GM13976 (cell line): ENCODE measurements around the gene PRKACA.

Source experiments
- DNase-seq: peaks from one replicate; pipeline ENCODE4 v3.0.0; 2012; ENCODE audit warnings: low spot score
- in situ Hi-C: fragments of 300-500 bp; cut with MboI; formaldehyde crosslinking; loops from one replicate; pipeline ENCODE4 v1.12.0; 2022; ENCODE audit warnings: low sequenced_read_pairs, mixed read lengths, inconsistent platforms; ENCODE audit not compliant: unreplicated experiment
- TF ChIP-seq, protein P1 (sequence below): IDR thresholded peaks from 2 replicates; pipeline ENCODE4 v1.5.1; 2012; ENCODE audit warnings: borderline replicate concordance, mild to moderate bottlenecking; ENCODE audit not compliant: insufficient read depth; ENCODE audit errors: extremely low read depth, missing control alignments, control extremely low read depth

PRKACA gene

DNA sequence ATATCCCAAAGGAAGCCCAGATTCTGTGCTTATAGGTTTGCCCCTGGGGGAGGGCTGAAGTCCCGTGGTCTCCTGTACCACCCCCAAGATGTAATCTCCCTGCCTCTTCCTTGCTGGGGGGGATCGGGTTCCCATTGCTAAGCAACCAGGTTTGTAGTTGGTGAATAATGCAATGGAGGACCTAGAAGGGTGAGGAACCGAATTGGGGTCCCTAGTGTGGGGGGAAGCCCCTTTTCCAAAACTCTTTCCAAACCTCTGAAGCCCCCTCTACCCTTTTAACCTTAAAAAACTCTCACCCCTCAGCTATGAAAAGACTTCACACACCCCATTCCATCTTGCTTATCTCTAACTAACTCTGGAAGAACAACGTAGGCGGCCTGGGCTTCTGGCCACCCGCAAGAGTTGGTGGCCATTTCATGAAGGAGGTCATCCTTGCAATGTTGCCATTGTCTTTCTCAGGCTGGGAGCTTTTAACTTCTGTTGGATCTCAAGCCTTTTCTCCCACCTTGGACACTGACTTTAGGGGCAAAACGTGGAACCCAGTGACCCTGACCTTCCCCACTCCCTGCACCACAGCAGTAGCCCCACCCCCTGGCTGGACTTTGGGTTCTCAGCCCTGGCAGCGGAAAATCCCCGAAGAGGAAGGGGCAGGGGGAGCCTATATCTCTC, 56.3 kb downstream of the PRKACA start:
- no peak for DNase-seq
- TF ChIP-seq, protein P1, sequence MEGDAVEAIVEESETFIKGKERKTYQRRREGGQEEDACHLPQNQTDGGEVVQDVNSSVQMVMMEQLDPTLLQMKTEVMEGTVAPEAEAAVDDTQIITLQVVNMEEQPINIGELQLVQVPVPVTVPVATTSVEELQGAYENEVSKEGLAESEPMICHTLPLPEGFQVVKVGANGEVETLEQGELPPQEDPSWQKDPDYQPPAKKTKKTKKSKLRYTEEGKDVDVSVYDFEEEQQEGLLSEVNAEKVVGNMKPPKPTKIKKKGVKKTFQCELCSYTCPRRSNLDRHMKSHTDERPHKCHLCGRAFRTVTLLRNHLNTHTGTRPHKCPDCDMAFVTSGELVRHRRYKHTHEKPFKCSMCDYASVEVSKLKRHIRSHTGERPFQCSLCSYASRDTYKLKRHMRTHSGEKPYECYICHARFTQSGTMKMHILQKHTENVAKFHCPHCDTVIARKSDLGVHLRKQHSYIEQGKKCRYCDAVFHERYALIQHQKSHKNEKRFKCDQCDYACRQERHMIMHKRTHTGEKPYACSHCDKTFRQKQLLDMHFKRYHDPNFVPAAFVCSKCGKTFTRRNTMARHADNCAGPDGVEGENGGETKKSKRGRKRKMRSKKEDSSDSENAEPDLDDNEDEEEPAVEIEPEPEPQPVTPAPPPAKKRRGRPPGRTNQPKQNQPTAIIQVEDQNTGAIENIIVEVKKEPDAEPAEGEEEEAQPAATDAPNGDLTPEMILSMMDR = no peak
- in situ Hi-C loops = loop anchor here (25.0 kb wide), 1 partner anchor 449 kb away; no protein-coding TSS in a partner anchor

DNA sequence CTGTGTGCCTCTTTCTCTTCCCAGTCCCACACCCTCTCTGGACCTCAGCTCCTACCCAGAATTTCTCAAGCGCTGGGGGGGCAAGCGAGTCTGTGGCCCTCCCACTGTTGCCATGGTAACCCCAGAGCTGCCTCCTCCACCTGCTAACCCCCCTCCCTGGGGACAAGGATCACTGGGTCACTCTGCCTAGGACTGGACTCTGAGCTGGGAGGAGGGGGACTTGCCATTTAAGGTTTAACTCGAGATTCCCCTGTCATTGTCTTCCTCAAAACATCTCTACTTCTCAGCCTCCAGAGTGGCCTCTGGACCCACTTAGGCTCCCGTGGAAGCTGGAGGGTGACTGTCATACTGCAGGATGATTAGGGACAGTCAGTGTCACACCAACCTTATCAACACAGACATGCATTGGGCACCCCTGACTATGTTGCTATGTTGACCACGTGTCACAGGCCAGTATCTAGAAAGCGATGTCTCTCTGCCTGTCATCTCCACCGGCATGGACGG, 57.9 kb downstream of the PRKACA start:
- DNase-seq = peak; percentile 11
- TF ChIP-seq, protein P1 = no peak
- in situ Hi-C loops = loop anchor here (25.0 kb wide), 1 partner anchor 447 kb away; no protein-coding TSS in a partner anchor

DNA sequence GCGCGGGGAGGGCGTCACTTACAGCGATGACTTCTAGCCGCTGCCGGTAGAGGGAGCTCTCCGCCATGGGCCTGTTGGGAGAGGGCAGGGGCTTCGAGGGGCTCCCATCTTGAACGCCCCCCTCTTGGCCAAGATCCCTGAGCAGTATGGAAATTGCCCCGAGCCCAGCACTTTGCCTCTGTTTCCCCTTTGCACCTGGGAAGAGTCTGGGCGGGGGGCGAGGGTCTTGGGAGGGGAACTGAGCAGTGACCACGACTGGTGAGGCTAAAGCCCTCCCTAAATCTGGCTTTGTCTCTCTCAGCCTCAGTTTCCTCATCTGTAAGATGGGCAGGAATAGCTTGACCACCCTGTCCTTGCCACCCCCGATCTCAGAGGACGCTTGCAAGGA, 58.5 kb downstream of the PRKACA start:
- peak; percentile 84 for DNase-seq
- in situ Hi-C loops = loop anchor here (25.0 kb wide), 1 partner anchor 447 kb away; no protein-coding TSS in a partner anchor
- TF ChIP-seq, protein P1 = peak; percentile 71

DNA sequence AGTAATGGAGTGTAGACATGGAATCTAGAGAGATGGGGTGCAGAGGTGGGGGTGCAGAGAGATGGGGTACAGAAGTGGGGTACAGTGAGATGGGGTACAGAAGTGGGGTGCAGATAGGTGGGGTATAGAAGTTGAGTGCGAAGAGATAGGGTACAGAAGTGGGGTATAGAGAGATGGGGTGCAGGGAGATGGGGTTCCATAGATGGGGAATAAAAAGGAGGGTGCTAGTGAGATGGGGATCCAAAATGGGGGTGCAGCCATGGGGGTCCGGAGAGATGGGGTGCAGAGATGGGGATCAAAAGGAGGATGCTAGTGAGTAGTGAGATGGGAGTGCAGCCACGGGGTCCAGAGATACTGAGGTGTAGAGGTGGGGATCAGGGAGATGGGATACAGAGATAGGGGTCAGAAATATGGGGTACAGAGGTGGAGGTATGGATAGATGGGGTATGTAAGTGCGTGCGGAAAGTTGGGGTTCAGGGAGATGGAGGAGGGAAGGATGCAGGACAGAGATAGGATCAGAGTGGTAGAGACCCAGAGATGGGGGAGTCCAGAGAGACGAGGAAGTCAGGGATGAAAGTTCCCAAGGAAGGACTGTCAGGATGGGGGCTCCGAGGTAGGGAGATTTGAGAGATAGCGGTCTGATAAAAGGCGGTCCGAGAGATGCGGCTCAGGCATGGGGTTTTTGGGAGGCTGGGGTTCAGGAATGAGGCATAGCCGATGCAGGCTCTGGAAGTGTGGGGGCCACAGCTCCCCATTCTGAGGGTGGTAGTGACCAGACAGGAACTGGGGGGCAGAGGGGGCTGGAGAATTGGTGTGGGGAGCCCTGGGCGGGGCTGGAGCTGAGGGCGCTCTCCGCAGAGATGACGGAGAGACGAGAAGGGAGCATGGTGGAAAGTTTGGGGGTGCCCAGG, 59.1 kb downstream of the PRKACA start:
- DNase-seq = peak; percentile 30
- in situ Hi-C loops = loop anchor here (25.0 kb wide), 1 partner anchor 446 kb away; no protein-coding TSS in a partner anchor
- TF ChIP-seq, protein P1 = no peak

DNA sequence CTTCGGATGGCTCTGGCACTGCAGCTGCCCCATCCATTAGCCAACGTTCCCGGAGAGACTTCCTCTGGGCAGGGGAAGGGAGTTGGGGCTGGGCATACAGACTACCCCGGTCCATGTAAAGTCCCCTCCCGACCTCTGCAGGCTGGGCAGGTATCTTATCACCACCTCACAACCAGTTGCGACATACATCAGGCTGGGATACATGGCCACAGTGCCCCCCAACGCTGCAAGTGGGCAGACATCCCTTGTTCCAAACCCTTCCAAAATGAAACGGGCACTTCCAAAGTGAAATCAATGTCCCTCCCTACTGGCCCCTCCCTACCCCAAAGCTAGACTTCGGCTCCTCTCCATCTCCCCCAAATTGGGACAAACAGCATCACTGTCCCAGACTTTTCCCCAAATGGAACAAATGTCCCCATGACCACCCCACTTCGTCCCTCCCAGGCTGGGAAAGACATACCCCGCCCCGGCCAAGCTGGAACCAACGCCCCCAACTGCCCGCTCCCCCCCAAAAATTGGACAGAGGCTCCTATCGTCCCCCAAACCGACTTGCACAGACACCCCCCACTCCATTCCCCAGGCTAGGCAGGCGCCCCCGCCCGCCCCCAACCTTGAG, 60.7 kb downstream of the PRKACA start:
- in situ Hi-C loops = loop anchor here (25.0 kb wide), 1 partner anchor 445 kb away; no protein-coding TSS in a partner anchor
- TF ChIP-seq, protein P1 = no peak
- DNase-seq = peak; percentile 37
